H1 (cell line): ENCODE measurements around the gene PPP2R2D.
"Not testable (repeated sequence)": the region's sequence is repeated elsewhere in the genome, so short reads cannot be mapped to it uniquely, and the experiment has no call there.

Source experiments
- BACH1 ChIP-seq: IDR thresholded peaks from 2 replicates; pipeline ENCODE4 v1.6.1; 2012; ENCODE audit warnings: low read length, improper control_type of control experiment
- BRCA1 ChIP-seq: IDR thresholded peaks from 2 replicates; pipeline ENCODE4 v1.6.1; 2012; ENCODE audit warnings: low read depth, low read length, improper control_type of control experiment
- CBX8 ChIP-seq: fragments of 300-800, 300-1000 bp; sonication (generic); IDR thresholded peaks from 2 replicates; pipeline ENCODE4 v1.7.1; 2016; ENCODE audit warnings: low read depth, low read length, borderline replicate concordance
- CHD2 ChIP-seq: IDR thresholded peaks from 2 replicates; pipeline ENCODE4 v1.6.1; 2012; ENCODE audit warnings: low read length, improper control_type of control experiment
- CTCF ChIP-seq, 3 experiments: IDR thresholded peaks; 1 replicate in 2 of 3; 2 replicates in 1 of 3; pipeline versions ENCODE4 v1.5.1 to v1.6.1; 2011; ENCODE audit warnings: low read length in 3 of 3, mild to moderate bottlenecking in 3 of 3, inconsistent platforms in 2 of 3, low read depth in 1 of 3, moderate library complexity in 1 of 3; ENCODE audit not compliant: insufficient read depth in 1 of 3; ENCODE audit errors: control extremely low read depth in 1 of 3
- EZH2 ChIP-seq: fragments of 200-600 bp; sonication (generic); IDR thresholded peaks from 2 replicates; pipeline ENCODE4 v1.7.1; 2012; ENCODE audit warnings: low read depth, mild to moderate bottlenecking, moderate library complexity, low read length, inconsistent platforms; ENCODE audit not compliant: severe bottlenecking
- GTF2F1 ChIP-seq: IDR thresholded peaks from 2 replicates; pipeline ENCODE4 v1.6.1; 2012; ENCODE audit warnings: low read depth, low read length, improper control_type of control experiment, borderline replicate concordance
- KDM1A ChIP-seq: fragments of 200-600, 300-600 bp; sonication (generic); IDR thresholded peaks from 2 replicates; pipeline ENCODE4 v1.7.1; 2016; ENCODE audit warnings: mild to moderate bottlenecking, low read length, borderline replicate concordance
- POLR2A ChIP-seq, 2 experiments: IDR thresholded peaks; 1 replicate in 1 of 2; 2 replicates in 1 of 2; pipeline ENCODE4 v1.6.1; 2011; ENCODE audit warnings: low read depth in 2 of 2, low read length in 2 of 2, mild to moderate bottlenecking in 2 of 2; ENCODE audit errors: control extremely low read depth in 1 of 2
- POLR2AphosphoS5 ChIP-seq: IDR thresholded peaks from 2 replicates; pipeline ENCODE4 v1.6.1; 2011; ENCODE audit warnings: low read depth, low read length
- RFX5 ChIP-seq: IDR thresholded peaks from 2 replicates; pipeline ENCODE4 v1.6.1; 2011; ENCODE audit warnings: low read depth, low read length, improper control_type of control experiment, borderline replicate concordance

- TF ChIP-seq EZH2; KDM1A; CTCF (IDR thresholded peaks at IDR 0.05; ENCODE audit: control extremely low read depth in 1 of 3, insufficient read depth in 1 of 3, low read depth in 1 of 3, low read length in 3 of 3); CBX8; BACH1; GTF2F1; POLR2AphosphoS5; BRCA1; POLR2A (IDR thresholded peaks at IDR 0.05; ENCODE audit: control extremely low read depth in 1 of 2, low read depth in 2 of 2, low read length in 2 of 2); CHD2; RFX5: not testable (repeated sequence)
Measured at GRCh38 chr10:131883621-131884393, 17.0 kb upstream of the PPP2R2D start.
